ENCODE measurements around the gene RNF157. TPM values are rescaled to one million over a fixed set of nuclear protein-coding genes. Genes with fewer than 3 reads are reported as not detected.

The RNF157 gene
- total and polyA plus RNA-seq, 10 of the 15 experiments (the other 5 are each of a cell fraction or from before 2014, with no cell fraction given): 1.4 to 15.9 (median 9.6) TPM

GRCh38 chr17:76103274-76104139, 136.8 kb downstream of the RNF157 start, which contains the start of gene EXOC7 (continued):
- no peak for TF ChIP-seq PRDM15 (CRISPR knock-in tag; IDR thresholded peaks at IDR 0.05)
- no peak for TF ChIP-seq BHLHE40 (IDR thresholded peaks at IDR 0.05; ENCODE audit: borderline replicate concordance in 1 of 2, low read depth in 2 of 2, low read length in 1 of 2)
- no peak for TF ChIP-seq IRF4 (IDR thresholded peaks at IDR 0.05; ENCODE audit: low read depth, low read length)
- TF ChIP-seq CREB1 (IDR thresholded peaks at IDR 0.05; ENCODE audit: low read depth): peak; percentile 70
- no peak for TF ChIP-seq IKZF2 (IDR thresholded peaks at IDR 0.05)
- TF ChIP-seq ZNF217 (IDR thresholded peaks at IDR 0.05): no peak
- no peak for TF ChIP-seq JUNB (IDR thresholded peaks at IDR 0.05)
- no peak for TF ChIP-seq ZZZ3 (IDR thresholded peaks at IDR 0.05; ENCODE audit: control insufficient read depth, insufficient read length, low read depth)
- TF ChIP-seq ASH2L (IDR thresholded peaks at IDR 0.05; ENCODE audit: borderline replicate concordance, low read depth): no peak
- peak; percentile 94 for TF ChIP-seq POLR2AphosphoS5 (IDR thresholded peaks at IDR 0.05; ENCODE audit: low read length)
- peak; percentile 31; the same call in 1 of the 2 replicates for TF ChIP-seq HDGF (IDR thresholded peaks at IDR 0.05)
- TF ChIP-seq USF2 (IDR thresholded peaks at IDR 0.05; ENCODE audit: borderline replicate concordance, low read depth, low read length): no peak
- TF ChIP-seq SIN3A (IDR thresholded peaks at IDR 0.05; ENCODE audit: low read depth, low read length): 0 out of 2 replicates have a peak, but pooled peaks have one; percentile 59
- TF ChIP-seq EED (IDR thresholded peaks at IDR 0.05; ENCODE audit: low read depth): no peak
- TF ChIP-seq IRF3 (IDR thresholded peaks at IDR 0.05): no peak
- TF ChIP-seq NFYA (IDR thresholded peaks at IDR 0.05; ENCODE audit: borderline replicate concordance, low read depth, low read length): no peak
- TF ChIP-seq HSF1 (IDR thresholded peaks at IDR 0.05; ENCODE audit: low read depth, low read length): no peak; the same call in 1 of the 2 replicates
- TF ChIP-seq ZNF24 (IDR thresholded peaks at IDR 0.05): no peak
- no peak for TF ChIP-seq HDAC2 (IDR thresholded peaks at IDR 0.05)
- no peak for TF ChIP-seq LARP7 (IDR thresholded peaks at IDR 0.05)
- no peak for TF ChIP-seq MAX (IDR thresholded peaks at IDR 0.05; ENCODE audit: low read depth, low read length)
- TF ChIP-seq MEF2B (IDR thresholded peaks at IDR 0.05; ENCODE audit: partially characterized antibody, poor library complexity, severe bottlenecking): peak; percentile 8

Data from GM12878 (cell line).